T follicular helper cell (primary cell): Measurements from ENCODE around the gene GCC1.

Experiments used
- DNase-seq: peaks from one replicate; pipeline ENCODE4 v3.0.0-alpha.2; 2020; ENCODE audit warnings: low read depth
- total RNA-seq, 2 experiments: gene quantifications; one replicate each; lab custom pipeline; 2026; lab: John Stamatoyannopoulos, UW

GCC1 gene
- 79.9 to 91.1 reads per million in 2 experiments for total RNA-seq

- DNase-seq, result peak; percentile 86
Observed at GRCh38 chr7:127585044-127585953, at the start of gene GCC1. Gene GCC1 (minus strand): TSS chr7:127585596. CDS start chr7:127585182, 414 bp downstream.

- DNase-seq, result no peak
Observed at GRCh38 chr7:127632276-127632910, 47.0 kb upstream of the GCC1 start.

- DNase-seq, result no peak
Observed at GRCh38 chr7:127629268-127629854, 44.0 kb upstream of the GCC1 start.

GRCh38 chr7:127628445-127628844, 43.0 kb upstream of the GCC1 start:
- DNase-seq, result no peak

GRCh38 chr7:127625331-127625730, 39.9 kb upstream of the GCC1 start:
- DNase-seq, result no peak

- no peak for DNase-seq
Observed at GRCh38 chr7:127620406-127621233, 35.2 kb upstream of the GCC1 start.

- DNase-seq, result no peak
Observed at GRCh38 chr7:127619681-127620405, 34.4 kb upstream of the GCC1 start.

- no peak for DNase-seq
Observed at GRCh38 chr7:127618775-127619174, 33.4 kb upstream of the GCC1 start.

- DNase-seq, result no peak
Observed at GRCh38 chr7:127618042-127618441, 32.6 kb upstream of the GCC1 start, which contains the start of gene PAX4. Gene PAX4 (minus strand): TSS chr7:127618142. CDS start chr7:127615928, 2,214 bp downstream.

GRCh38 chr7:127616724-127617123, 31.3 kb upstream of the GCC1 start:
- no peak for DNase-seq

GRCh38 chr7:127612263-127612662, 26.9 kb upstream of the GCC1 start:
- no peak for DNase-seq

- DNase-seq, result no peak
Observed at GRCh38 chr7:127609297-127609696, 23.9 kb upstream of the GCC1 start.

GRCh38 chr7:127608446-127608845, 23.1 kb upstream of the GCC1 start:
- no peak for DNase-seq

- no peak for DNase-seq
Observed at GRCh38 chr7:127600885-127601284, 15.5 kb upstream of the GCC1 start.

- no peak for DNase-seq
Observed at GRCh38 chr7:127598318-127598717, 12.9 kb upstream of the GCC1 start.

- DNase-seq, result no peak
Observed at GRCh38 chr7:127595737-127596136, 10.3 kb upstream of the GCC1 start.

- no peak for DNase-seq
Observed at GRCh38 chr7:127594490-127594889, 9.1 kb upstream of the GCC1 start.

GRCh38 chr7:127592550-127592949, 7.2 kb upstream of the GCC1 start:
- no peak for DNase-seq

GRCh38 chr7:127591591-127591990, 6.2 kb upstream of the GCC1 start:
- DNase-seq, result no peak

- DNase-seq, result no peak
Observed at GRCh38 chr7:127591189-127591588, 5.8 kb upstream of the GCC1 start.

- no peak for DNase-seq
Observed at GRCh38 chr7:127589896-127590295, 4.5 kb upstream of the GCC1 start.
